ENCODE results near the gene HNRNPDL. TPM values are rescaled to one million over a fixed set of nuclear protein-coding genes. Genes with fewer than 3 reads are reported as not detected.

Gene HNRNPDL
- total and polyA plus RNA-seq, 7 donors = 145 to 488 (median 362) TPM

- H3K27me3 ChIP-seq (ENCODE audit: insufficient read depth in 3 of 3, low read length in 2 of 3) = no peaks in the 10 kb centered on the region
- peak overlapping the region; percentile 19 for H3K4me3 ChIP-seq
- peak overlapping the region; percentile 63 for H3K27ac ChIP-seq
- H3K36me3 ChIP-seq (ENCODE audit: insufficient read depth in 1 of 2, low read depth in 1 of 2) = no peaks in the 10 kb centered on the region
- no peak for TF ChIP-seq CTCF (IDR thresholded peaks at IDR 0.05)
- no peaks in the 10 kb centered on the region for H3K9me3 ChIP-seq
- 76 to 85% (median 84%) methylated on average over 2 of the region's 2 CpGs for WGBS, 3 donors
- peaks cover 27% of the 10 kb centered on the region for H3K4me1 ChIP-seq
- ATAC-seq (peak in 1 of 4 donors; percentile 62), DNase-seq (no peak)
- intact Hi-C loops (cut with DNase I) = no loop called here
Measured at GRCh38 chr4:82381661-82382296, 48.5 kb downstream of the HNRNPDL start.

GRCh38 chr4:82381235-82381634 lies 49.0 kb downstream of the HNRNPDL start:
- Histone ChIP-seq H3K36me3 (ENCODE audit: insufficient read depth in 1 of 2, low read depth in 1 of 2) (no peaks in the 10 kb centered on the region), H3K27ac (peak overlapping the region; percentile 63), H3K4me1 (peaks cover 27% of the 10 kb centered on the region), H3K27me3 (ENCODE audit: insufficient read depth in 3 of 3, low read length in 2 of 3) (no peaks in the 10 kb centered on the region), H3K9me3 (no peaks in the 10 kb centered on the region), H3K4me3 (peak overlapping the region; percentile 19)
- DNase-seq (no peak), ATAC-seq (peak; percentile 48 to 64 (median 54))
- 70 to 75% (median 75%) methylated on average over 3 of the region's 3 CpGs for WGBS, 3 donors
- intact Hi-C loops (cut with DNase I) = no loop called here
- no peak for TF ChIP-seq CTCF (IDR thresholded peaks at IDR 0.05)

GRCh38 chr4:82380831-82381230 lies 49.4 kb downstream of the HNRNPDL start:
- intact Hi-C loops (cut with DNase I) = no loop called here
- WGBS, 3 donors = 42 to 74% (median 46%) methylated on average over 4 of the region's 4 CpGs
- H3K4me3 ChIP-seq = peak overlapping the region; percentile 19

GRCh38 chr4:82380344-82380743 lies 49.9 kb downstream of the HNRNPDL start:
- intact Hi-C loops (cut with DNase I) = no loop called here
- DNase-seq (peak; percentile 31 to 75), ATAC-seq (peak; percentile 86 to 96 (median 92))
- Histone ChIP-seq H3K36me3 (ENCODE audit: insufficient read depth in 1 of 2, low read depth in 1 of 2) (no peaks in the 10 kb centered on the region), H3K4me1 (peaks cover 35% of the 10 kb centered on the region), H3K27me3 (ENCODE audit: insufficient read depth in 3 of 3, low read length in 2 of 3) (no peaks in the 10 kb centered on the region), H3K9me3 (no peaks in the 10 kb centered on the region), H3K4me3 (peak overlapping the region; percentile 19), H3K27ac (peak overlapping the region; percentile 63)
- 37 to 67% (median 42%) methylated on average over 9 of the region's 9 CpGs for WGBS, 3 donors
- no peak for TF ChIP-seq CTCF (IDR thresholded peaks at IDR 0.05)

More at GRCh38 chr4:82380831-82381230, 49.4 kb downstream of the HNRNPDL start:
- H3K4me1 ChIP-seq = peaks cover 31% of the 10 kb centered on the region
- DNase-seq (peak in 1 of 2 donors; percentile 17), ATAC-seq (peak; percentile 75 to 95 (median 78))
- no peaks in the 10 kb centered on the region for H3K27me3 ChIP-seq (ENCODE audit: insufficient read depth in 3 of 3, low read length in 2 of 3)
- TF ChIP-seq CTCF (IDR thresholded peaks at IDR 0.05) = no peak
- H3K9me3 ChIP-seq = no peaks in the 10 kb centered on the region
- no peaks in the 10 kb centered on the region for H3K36me3 ChIP-seq (ENCODE audit: insufficient read depth in 1 of 2, low read depth in 1 of 2)
- H3K27ac ChIP-seq = peak overlapping the region; percentile 63

Data from psoas muscle (tissue), 8 donors.